NCI-H146 (cell line): ENCODE results near the gene CLEC5A.
"Not testable (repeated sequence)": the region's sequence is repeated elsewhere in the genome, so short reads cannot be mapped to it uniquely, and the experiment has no call there.

ENCODE experiments used
- DNase-seq: peaks from one replicate; lab custom pipeline; 2025; lab: John Stamatoyannopoulos, UW

The CLEC5A gene

GRCh38 chr7:141946796-141947195 is at the start of gene CLEC5A:
TSS of gene CLEC5A (minus strand) at chr7:141946974. CDS start at chr7:141946292, 682 bp downstream.
- no peak for DNase-seq

DNA sequence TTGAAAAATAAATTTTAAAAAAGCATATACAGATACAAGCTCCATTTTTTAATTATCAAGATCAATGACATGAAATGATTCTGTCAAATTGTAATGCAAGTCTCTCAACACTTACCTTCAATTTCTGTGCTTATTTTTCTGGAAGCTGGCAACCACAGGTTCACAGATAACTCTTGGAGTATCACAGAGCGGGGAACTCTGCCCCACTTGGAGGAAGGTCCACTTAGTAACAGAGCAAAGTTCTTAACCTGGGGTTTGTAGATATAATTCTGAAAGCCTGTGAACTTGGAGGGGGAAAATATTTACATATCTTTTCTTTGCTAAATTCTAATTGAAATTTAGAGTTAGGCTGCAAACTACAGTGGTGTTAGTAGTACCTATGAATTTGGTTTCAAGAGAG is 46.6 kb upstream of the CLEC5A start:
- no peak for DNase-seq

- DNase-seq: no peak
Observed at GRCh38 chr7:141992688-141993087, 45.9 kb upstream of the CLEC5A start.

- DNase-seq: no peak
Observed at GRCh38 chr7:141992156-141992555, 45.4 kb upstream of the CLEC5A start.

DNA sequence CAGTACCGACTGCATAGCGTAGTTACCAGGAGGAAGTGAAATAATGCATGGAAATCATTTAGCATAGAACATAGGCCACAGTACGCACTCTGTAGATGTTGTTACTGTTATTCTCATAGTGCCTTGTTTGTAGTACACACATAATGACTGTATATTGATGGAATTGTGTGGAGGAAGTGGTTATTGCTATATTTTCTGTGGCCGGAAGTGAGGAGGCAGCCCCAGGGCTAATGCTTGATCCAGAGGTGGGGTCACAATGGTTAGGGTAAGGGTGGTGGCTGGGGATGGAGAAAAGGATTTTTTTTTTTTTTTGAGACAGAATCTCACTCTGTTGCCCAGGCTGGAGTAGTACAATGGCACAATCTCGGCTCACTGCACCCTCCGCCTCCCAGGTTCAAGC is 44.4 kb upstream of the CLEC5A start:
- DNase-seq: no peak

- no peak for DNase-seq
Observed at GRCh38 chr7:141990011-141990725, 43.4 kb upstream of the CLEC5A start.

GRCh38 chr7:141987803-141988202 is 41.0 kb upstream of the CLEC5A start:
- DNase-seq: not testable (repeated sequence)

DNA sequence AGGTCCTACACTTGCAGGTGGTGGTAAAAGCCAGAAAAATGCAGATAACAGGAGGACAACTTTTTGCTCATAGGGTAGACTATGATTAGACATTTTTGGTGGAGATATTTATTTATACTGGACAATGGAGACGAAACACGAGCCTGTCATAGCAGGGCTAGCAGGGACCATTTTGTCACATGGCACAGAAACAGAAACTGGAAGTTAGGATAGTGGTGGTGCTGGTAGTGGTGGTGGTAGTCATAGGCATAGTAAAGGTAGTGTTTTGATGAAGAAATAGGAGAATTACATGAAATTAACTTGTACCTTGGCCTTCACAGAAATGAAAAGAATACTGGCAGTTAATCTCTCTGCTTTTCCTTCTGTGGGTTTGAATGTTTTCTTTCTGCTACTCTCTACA is 40.1 kb upstream of the CLEC5A start:
- no peak for DNase-seq

GRCh38 chr7:141985926-141986325 is 39.2 kb upstream of the CLEC5A start:
- not testable (repeated sequence) for DNase-seq

- no peak for DNase-seq
Observed at GRCh38 chr7:141979568-141979967, 32.8 kb upstream of the CLEC5A start.

GRCh38 chr7:141978351-141978750 is 31.6 kb upstream of the CLEC5A start:
- DNase-seq: no peak

GRCh38 chr7:141976524-141977245 is 29.9 kb upstream of the CLEC5A start:
- no peak for DNase-seq

DNA sequence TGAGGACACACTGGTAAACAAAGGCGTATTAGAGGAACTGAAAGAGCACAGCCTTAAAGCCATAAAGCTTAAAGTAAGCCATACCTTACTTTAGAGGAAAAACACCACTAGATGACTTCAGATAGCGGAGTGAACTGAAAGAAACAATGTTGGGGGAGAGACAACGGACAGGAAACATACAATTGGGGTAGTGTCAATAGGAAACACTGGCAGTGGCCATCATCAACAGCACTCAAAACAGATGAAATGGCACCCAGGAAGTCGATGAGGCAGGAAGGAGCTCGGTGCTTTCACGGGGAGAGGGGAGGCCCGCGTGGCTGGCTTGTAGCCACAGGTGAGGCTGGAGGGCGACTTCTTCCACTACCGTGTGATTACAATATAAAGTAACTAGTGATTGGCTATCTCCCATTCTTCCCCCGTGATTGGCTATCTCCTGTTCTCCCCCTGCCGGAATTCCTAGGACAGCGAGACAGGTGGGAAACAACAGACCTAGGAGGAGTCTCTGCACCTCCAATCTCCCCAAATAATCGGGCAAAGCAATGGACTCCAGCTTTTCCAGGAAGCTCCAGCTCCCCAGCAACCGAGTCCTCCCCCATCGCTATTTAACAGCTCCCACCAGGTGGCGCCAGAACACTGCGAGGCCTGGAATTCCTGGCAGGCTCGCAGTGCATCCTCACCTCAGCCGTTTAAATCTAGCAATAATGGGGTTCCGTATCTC is 29.2 kb upstream of the CLEC5A start:
- peak; percentile 52 for DNase-seq

DNA sequence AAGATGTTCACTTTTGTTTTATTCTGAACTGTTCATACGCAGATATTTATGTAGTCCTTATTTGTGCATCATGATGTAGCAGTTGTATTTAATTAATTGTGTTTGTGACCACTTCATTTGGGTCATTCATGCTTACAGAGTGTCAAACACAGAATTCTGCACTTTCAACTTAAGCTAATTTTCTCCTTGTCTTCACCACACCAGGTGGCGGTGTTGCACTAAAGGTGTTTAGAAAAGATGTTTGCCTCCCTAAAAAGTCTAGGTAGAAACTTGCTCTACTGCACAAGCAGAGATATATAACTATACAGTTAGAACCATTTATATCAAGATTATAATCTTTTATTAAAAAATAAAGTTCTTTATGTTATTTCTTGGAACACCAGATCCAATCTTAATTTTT is 28.1 kb upstream of the CLEC5A start:
- no peak for DNase-seq

- DNase-seq: no peak
Observed at GRCh38 chr7:141973673-141974072, 26.9 kb upstream of the CLEC5A start, which contains the start of gene TAS2R38. TSS of gene TAS2R38 (minus strand) at chr7:141973773. CDS start at chr7:141973689, 84 bp downstream.

DNA sequence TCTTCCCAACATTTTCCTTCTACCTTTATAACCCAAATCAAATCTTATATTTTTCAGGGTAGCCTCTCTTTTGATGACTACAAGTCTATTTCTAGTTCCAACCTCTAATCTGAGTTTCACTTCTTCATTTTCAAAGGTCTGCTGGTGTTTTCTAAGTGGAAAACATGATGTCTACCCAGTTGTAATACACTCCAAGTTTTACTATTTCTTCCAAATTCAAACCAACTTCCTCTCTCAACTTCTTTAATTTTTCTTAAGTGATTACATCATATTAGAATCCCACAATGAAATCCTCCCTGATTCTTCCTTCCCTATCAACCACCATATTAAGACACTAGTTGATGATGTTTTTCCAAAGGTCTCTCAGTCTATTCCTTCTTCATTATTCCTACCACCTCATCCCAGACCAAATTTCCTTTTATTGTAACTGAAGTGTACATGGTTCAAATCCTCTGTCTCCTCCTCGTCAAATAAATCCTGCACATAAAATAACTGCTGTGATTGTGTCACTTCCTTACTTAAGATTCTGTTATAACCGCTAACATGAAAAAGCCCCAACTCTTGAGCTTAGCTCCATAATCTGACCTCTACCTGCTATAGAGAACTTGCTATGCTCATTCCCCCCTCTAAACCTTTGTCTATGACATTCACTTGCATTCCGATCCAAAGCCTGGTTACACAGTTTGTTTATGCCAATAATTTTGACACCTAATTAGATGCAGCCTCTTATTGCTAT is 14.1 kb upstream of the CLEC5A start:
- DNase-seq: no peak

DNA sequence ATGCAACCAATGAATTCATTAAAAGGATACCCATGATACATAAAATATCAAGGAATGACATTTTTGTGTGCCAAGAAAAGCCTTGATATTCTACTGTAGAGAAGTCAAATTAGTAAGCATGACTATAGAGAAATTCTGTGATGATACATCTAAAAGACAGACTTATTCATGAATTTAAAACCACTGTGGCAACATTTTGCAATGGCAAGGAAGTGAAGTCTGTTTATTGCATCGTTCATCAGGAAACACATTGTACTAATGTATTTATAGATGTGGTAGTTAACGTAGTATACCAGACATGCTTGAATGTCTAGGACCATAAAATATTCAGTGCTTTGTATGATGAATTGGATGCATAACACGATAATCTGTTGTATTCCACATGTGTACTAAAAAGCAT is 9.3 kb upstream of the CLEC5A start:
- no peak for DNase-seq

DNA sequence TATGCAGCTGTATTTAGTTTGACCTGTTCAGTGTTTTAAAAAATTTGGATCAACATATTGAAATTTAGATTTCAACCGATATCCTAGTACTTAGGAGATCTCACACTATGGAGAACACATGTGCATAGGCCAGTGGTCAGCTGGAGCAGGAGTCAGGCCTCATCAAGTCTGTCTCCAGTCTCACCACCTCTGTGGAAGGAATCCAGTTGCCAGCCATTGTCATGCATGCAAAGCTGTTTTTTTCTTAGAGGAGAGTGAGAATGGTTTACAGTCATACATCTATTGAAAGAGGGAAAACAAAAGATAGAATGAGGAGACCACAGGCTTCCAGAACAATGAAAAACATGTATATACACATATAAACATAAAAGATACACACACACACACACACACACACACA is 7.6 kb upstream of the CLEC5A start:
- DNase-seq: no peak

DNA sequence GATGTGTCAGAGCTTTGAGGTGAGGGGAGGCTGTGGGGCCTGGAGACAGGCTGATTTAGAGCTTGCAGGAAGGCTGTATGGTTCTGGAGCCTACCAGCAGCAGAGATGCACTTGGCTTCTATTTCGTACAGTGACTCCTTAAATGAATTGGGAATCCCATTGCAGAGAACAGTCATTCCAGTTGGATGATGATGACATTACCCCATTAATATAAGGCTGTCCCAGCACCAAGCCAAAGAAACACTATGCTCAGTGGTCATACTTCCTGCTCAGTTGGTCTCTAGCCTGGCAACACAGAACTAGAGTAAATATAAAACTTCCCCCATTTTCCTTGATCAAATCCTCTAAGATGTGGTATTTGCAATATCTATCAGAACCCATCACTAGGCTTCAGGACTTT is 5.7 kb upstream of the CLEC5A start:
- DNase-seq: no peak

DNA sequence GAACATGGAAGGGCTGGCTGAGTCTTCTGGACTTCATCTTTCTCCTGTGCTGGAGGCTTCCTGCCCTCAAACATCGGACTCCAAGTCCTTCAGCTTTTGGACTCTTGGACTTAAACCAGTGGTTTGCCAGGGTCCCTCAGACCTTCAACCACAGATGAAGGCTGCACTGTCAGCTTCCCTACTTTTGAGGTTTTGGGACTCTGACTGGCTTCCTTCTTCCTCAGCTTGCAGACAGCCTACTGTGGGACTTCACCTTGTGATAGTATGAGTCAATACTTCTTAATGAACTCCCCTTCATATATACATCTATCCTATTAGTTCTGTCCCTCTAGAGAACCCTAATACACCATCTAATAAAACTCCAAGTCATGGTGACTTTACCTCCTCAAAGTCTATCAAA is 4.0 kb upstream of the CLEC5A start:
- DNase-seq: no peak

GRCh38 chr7:141949911-141950310 is 3.1 kb upstream of the CLEC5A start:
- DNase-seq: no peak

DNA sequence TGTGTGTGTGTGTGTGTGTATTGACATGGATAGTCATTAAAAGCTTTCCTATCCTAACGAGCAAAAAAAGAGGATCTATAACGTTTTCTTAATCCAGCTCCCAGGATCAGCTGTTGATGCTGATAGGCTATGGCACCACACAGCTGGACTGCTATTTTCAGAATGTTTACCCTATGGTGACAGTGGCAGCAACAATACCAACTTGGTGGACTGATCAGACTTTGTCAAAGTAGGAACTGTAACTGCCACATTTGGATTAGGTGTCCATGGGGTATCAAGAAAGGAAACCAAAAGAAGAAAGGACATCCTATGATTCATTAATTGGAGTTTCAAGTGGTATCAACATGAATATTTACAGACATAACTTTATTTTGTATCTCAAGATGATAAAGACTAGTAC is 2.7 kb upstream of the CLEC5A start:
- DNase-seq: no peak
